Adrenal gland (tissue), 12 donors: ENCODE results near the gene AIP. TPM values are rescaled to one million over a fixed set of nuclear protein-coding genes. Genes with fewer than 3 reads are reported as not detected.
"Not testable (repeated sequence)": the region's sequence is repeated elsewhere in the genome, so short reads cannot be mapped to it uniquely, and the experiment has no call there.

ENCODE experiments used
- DNase-seq, 7 donors: peaks; one replicate each; pipeline ENCODE4 v3.0.0-alpha.2; 2019 to 2020
- H3K27ac ChIP-seq, 5 donors: fragments of 200-600 bp; sonication (generic) in 4 of 5; 1 replicate in 3 of 5; 2 replicates in 2 of 5; pipeline versions ENCODE4 v1.5.1 to v1.8.0; 2016 to 2020; ENCODE audit warnings: mild to moderate bottlenecking in 1 of 5
- H3K27me3 ChIP-seq: fragments of 200-600 bp; 2 replicates; pipeline ENCODE4 v1.8.0; 2021
- H3K36me3 ChIP-seq, 2 donors: fragments of 200-600 bp; replicated peaks in 1 of 2; 1 replicate in 1 of 2; 2 replicates in 1 of 2; pipeline versions ENCODE4 v1.5.1 to v1.8.0; 2018 to 2022
- H3K4me1 ChIP-seq, 2 donors: fragments of 200-600 bp; replicated peaks in 1 of 2; 1 replicate in 1 of 2; 2 replicates in 1 of 2; pipeline versions ENCODE4 v1.5.1 to v1.8.0; 2018 to 2021
- H3K4me3 ChIP-seq, 4 donors: fragments of 200-600 bp; sonication (generic) in 3 of 4; one replicate each; pipeline ENCODE4 v1.5.1; 2016 to 2018
- H3K9me3 ChIP-seq, 3 donors: fragments of 200-600 bp; sonication (generic) in 1 of 3; replicated peaks in 1 of 3; 1 replicate in 2 of 3; 2 replicates in 1 of 3; pipeline versions ENCODE4 v1.5.1 to v1.8.0; 2016 to 2021
- CTCF ChIP-seq, 6 experiments: fragments of 450-650 bp in 4 of 6; fragments of 200-600 bp in 2 of 6; sonication (generic) in 1 of 6; IDR thresholded peaks; 1 replicate in 5 of 6; 2 replicates in 1 of 6; pipeline versions ENCODE4 v1.5.1 to v1.8.0; 2016 to 2021; ENCODE audit warnings: antibody characterized with exemption in 6 of 6, mild to moderate bottlenecking in 2 of 6, moderate library complexity in 1 of 6
- POLR2A ChIP-seq, 2 donors: fragments of 450-650 bp; IDR thresholded peaks; one replicate each; pipeline ENCODE4 v1.6.1; 2017; ENCODE audit warnings: antibody characterized with exemption in 2 of 2, mild to moderate bottlenecking in 2 of 2, moderate library complexity in 1 of 2
- WGBS, 4 donors: extraction: QIAGEN DNeasy Blood & Tissue Kit in 2 of 4; methylation state at CpG; one replicate each; pipeline versions ENCODE4 v1.1.5 to v1.1.7; 2013 to 2017; 5-methylcytosine and 5-hydroxymethylcytosine counted together
- intact Hi-C, 2 donors: fragments of 100-400 bp; cut with DNase I; formaldehyde crosslinking; loops; one replicate each; pipeline versions ENCODE4 v1.14.1 to v1.15.0; 2022 to 2023
- polyA plus RNA-seq, 3 donors: library from polyadenylated mRNA; stranded (reverse); fragments of 200-250 nt in 2 of 3; fragments of 350-450 nt in 1 of 3; fragmentation: Illumina TruSeq in 1 of 3; extraction: RNeasy Lipid Tissue Mini Kit (QIAGEN cat#74804) in 1 of 3; gene quantifications; one replicate each; pipeline ENCODE4 v1.2.3, GENCODE V29; 2013 to 2014
- total RNA-seq, 9 donors: library from RNA; depleted of rRNA in 4 of 9; stranded (reverse); fragments of >200 nt in 4 of 9; fragments of 120-200 nt in 1 of 9; fragmentation: NEBNext Ultra II Directional in 1 of 9; extraction: Animal tissue kit (Norgen Biotek cat#: 25700) in 1 of 9; gene quantifications; one replicate each; pipeline versions ENCODE4 v1.1.0 to v1.2.4, GENCODE V29; 2013 to 2023
- donor health status: healthy with polysubstance abuse.
- donor health status: Bipolar disorder and iron deficiency.
- donor health status: DM: yes; HTN: yes; CAD: no.
- donor health status: DM: no; HTN: no; CAD: no.
- donor health status: DM: no; HTN: no; CAD: no.
- donor health status: DM: yes; HTN: yes; CAD: no.

Gene AIP
- total and polyA plus RNA-seq, 12 donors, result 35.3 to 152 (median 83.9) TPM

GRCh38 chr11:67465189-67465510, 17.7 kb upstream of the AIP start:
- Histone ChIP-seq H3K4me1 (peaks cover 25 to 44% of the 10 kb centered on the region in 2 donors), H3K36me3 (no peaks in the 10 kb centered on the region), H3K4me3 (peak overlapping the region in 3 of 4 donors; percentile 37 to 74 (median 52)), H3K27ac (peak overlapping the region; percentile 90 to 98 (median 93)), H3K9me3 (no peaks in the 10 kb centered on the region), H3K27me3 (no peaks in the 10 kb centered on the region)
- intact Hi-C loops, result no loop called here
- WGBS, 4 donors, result 43 to 63% (median 53%) methylated on average over 3 of the region's 3 CpGs
- TF ChIP-seq POLR2A (IDR thresholded peaks at IDR 0.05) (no peak), CTCF (IDR thresholded peaks at IDR 0.05) (no peak)
- DNase-seq, result no peak

- intact Hi-C loops, H3K9me3 ChIP-seq, H3K27me3 ChIP-seq, H3K36me3 ChIP-seq: not testable (repeated sequence)
- peaks cover 25 to 44% of the 10 kb centered on the region in 2 donors for H3K4me1 ChIP-seq
- H3K27ac ChIP-seq, result peak overlapping the region; percentile 90 to 98 (median 93)
- 50 to 86% (median 63%) methylated on average over 2 of the region's 2 CpGs for WGBS, 4 donors
- peak in 1 of 7 donors; percentile 57 for DNase-seq
- peak overlapping the region in 2 of 4 donors; percentile 37 to 74 for H3K4me3 ChIP-seq
These were observed 17.3 kb upstream of the AIP start for GRCh38 chr11:67465530-67465929.

GRCh38 chr11:67466367-67466766, 16.5 kb upstream of the AIP start:
- peak in 4 of 7 donors; percentile 27 to 70 (median 43) for DNase-seq
- no peaks in the 10 kb centered on the region for H3K9me3 ChIP-seq
- intact Hi-C loops, result no loop called here
- 64 to 80% (median 77%) methylated on average over 2 to 5 of the region's 5 CpGs for WGBS, 4 donors
- no peak for TF ChIP-seq CTCF (IDR thresholded peaks at IDR 0.05)
- no peaks in the 10 kb centered on the region for H3K36me3 ChIP-seq
- H3K4me3 ChIP-seq, result no peak overlapping the region
- peak overlapping the region in 2 of 5 donors; percentile 51 to 98 for H3K27ac ChIP-seq
- H3K27me3 ChIP-seq, result no peaks in the 10 kb centered on the region
- peaks cover 25 to 44% of the 10 kb centered on the region in 2 donors for H3K4me1 ChIP-seq

GRCh38 chr11:67466962-67467771, 15.7 kb upstream of the AIP start:
- TF ChIP-seq POLR2A (IDR thresholded peaks at IDR 0.05) (no peak), CTCF (IDR thresholded peaks at IDR 0.05) (no peak)
- no peaks in the 10 kb centered on the region for H3K9me3 ChIP-seq
- H3K4me3 ChIP-seq, result no peak overlapping the region
- H3K27ac ChIP-seq, result peak overlapping the region in 2 of 5 donors; percentile 33 to 98
- H3K4me1 ChIP-seq, result peaks cover 25 to 44% of the 10 kb centered on the region in 2 donors
- H3K27me3 ChIP-seq, result no peaks in the 10 kb centered on the region
- DNase-seq, result peak in 1 of 7 donors; percentile 28
- WGBS, 4 donors, result 72 to 80% (median 77%) methylated on average over 9 to 11 of the region's 11 CpGs
- no peaks in the 10 kb centered on the region for H3K36me3 ChIP-seq
- intact Hi-C loops, result no loop called here

GRCh38 chr11:67468056-67468455, 14.8 kb upstream of the AIP start:
- no peak for TF ChIP-seq POLR2A (IDR thresholded peaks at IDR 0.05)
- no peak for TF ChIP-seq CTCF (IDR thresholded peaks at IDR 0.05)
- H3K4me3 ChIP-seq, result peak overlapping the region in 2 of 4 donors; percentile 16 to 71
- no peaks in the 10 kb centered on the region for H3K27me3 ChIP-seq
- WGBS, 4 donors, result 20 to 32% (median 23%) methylated on average over 2 to 5 of the region's 5 CpGs
- DNase-seq, result peak in 6 of 7 donors; percentile 60 to 82 (median 66)
- no peaks in the 10 kb centered on the region for H3K36me3 ChIP-seq
- intact Hi-C loops, result no loop called here
- H3K4me1 ChIP-seq, result peaks cover 25 to 44% of the 10 kb centered on the region in 2 donors
- H3K27ac ChIP-seq, result peak overlapping the region in 4 of 5 donors; percentile 52 to 92 (median 84)
- H3K9me3 ChIP-seq, result no peaks in the 10 kb centered on the region
